PC-9 (cell line): ENCODE results near the gene NCF4.

Experiments
- EZH2 ChIP-seq: fragments of 200-600 bp; sonication (generic); IDR thresholded peaks from 2 replicates; pipeline ENCODE4 v1.8.0; 2017; ENCODE audit warnings: antibody characterized with exemption, low read depth
- TF ChIP-seq, protein P1 (sequence below): fragments of 200-600 bp; sonication (generic); conservative IDR thresholded peaks from 2 replicates; pipeline ENCODE4 v1.6.1; 2017; ENCODE audit warnings: mixed run types, antibody characterized with exemption, mild to moderate bottlenecking, moderate library complexity

DNA sequence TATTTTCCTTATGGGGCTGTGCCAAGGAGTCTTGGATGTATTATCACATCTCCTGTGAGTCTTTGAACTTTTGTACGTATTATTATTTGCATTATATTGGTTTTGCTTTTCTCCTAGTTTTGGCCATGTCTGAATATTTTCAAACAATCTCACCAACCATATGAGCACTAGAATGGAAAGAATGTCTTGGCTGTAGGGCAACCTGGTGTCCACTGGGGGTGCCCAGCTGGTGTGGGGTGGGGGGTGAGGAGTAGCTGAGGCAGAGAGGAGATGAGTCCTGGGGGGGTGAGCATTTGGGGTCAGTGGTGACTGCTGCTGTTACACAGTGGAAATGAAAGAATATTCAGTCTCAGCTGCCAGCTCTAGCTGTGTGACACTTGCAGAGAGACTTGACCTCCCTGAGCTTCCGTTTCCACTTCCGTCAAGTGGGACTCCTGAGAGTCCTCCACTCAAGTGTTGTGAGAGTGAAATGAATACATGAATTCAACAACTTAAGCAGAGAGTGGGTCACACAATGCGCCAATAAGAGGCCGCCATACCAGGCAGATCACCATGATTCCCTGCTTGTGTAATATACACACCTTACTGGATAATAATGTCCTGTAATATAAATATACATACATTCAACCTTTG, 31.3 kb upstream of the NCF4 start:
- TF ChIP-seq, protein P1, sequence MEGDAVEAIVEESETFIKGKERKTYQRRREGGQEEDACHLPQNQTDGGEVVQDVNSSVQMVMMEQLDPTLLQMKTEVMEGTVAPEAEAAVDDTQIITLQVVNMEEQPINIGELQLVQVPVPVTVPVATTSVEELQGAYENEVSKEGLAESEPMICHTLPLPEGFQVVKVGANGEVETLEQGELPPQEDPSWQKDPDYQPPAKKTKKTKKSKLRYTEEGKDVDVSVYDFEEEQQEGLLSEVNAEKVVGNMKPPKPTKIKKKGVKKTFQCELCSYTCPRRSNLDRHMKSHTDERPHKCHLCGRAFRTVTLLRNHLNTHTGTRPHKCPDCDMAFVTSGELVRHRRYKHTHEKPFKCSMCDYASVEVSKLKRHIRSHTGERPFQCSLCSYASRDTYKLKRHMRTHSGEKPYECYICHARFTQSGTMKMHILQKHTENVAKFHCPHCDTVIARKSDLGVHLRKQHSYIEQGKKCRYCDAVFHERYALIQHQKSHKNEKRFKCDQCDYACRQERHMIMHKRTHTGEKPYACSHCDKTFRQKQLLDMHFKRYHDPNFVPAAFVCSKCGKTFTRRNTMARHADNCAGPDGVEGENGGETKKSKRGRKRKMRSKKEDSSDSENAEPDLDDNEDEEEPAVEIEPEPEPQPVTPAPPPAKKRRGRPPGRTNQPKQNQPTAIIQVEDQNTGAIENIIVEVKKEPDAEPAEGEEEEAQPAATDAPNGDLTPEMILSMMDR: no peak
- no peak for TF ChIP-seq EZH2
